ENCODE results near the gene BCL11B.
"Not testable (repeated sequence)": the region's sequence is repeated elsewhere in the genome, so short reads cannot be mapped to it uniquely, and the experiment has no call there.

The BCL11B gene

GRCh38 chr14:99236386-99237138, 35.4 kb downstream of the BCL11B start:
- no peak for DNase-seq

- no peak for DNase-seq
These were observed 36.2 kb downstream of the BCL11B start for GRCh38 chr14:99235582-99236320.

- DNase-seq = peak; percentile 73
These were observed 36.9 kb downstream of the BCL11B start for GRCh38 chr14:99234961-99235571.

- no peak for DNase-seq
These were observed 37.6 kb downstream of the BCL11B start for GRCh38 chr14:99234355-99234754.

- DNase-seq = no peak
These were observed 38.6 kb downstream of the BCL11B start for GRCh38 chr14:99233222-99234035.

GRCh38 chr14:99232714-99233214, 39.2 kb downstream of the BCL11B start:
- no peak for DNase-seq

GRCh38 chr14:99231850-99232713, 39.9 kb downstream of the BCL11B start:
- peak; percentile 68 for DNase-seq

GRCh38 chr14:99231161-99231849, 40.7 kb downstream of the BCL11B start:
- peak; percentile 55 for DNase-seq

- no peak for DNase-seq
These were observed 41.5 kb downstream of the BCL11B start for GRCh38 chr14:99230208-99231151.

- no peak for DNase-seq
These were observed 42.3 kb downstream of the BCL11B start for GRCh38 chr14:99229654-99230207.

GRCh38 chr14:99228760-99229159, 43.2 kb downstream of the BCL11B start:
- not testable (repeated sequence) for DNase-seq

- no peak for DNase-seq
These were observed 45.3 kb downstream of the BCL11B start for GRCh38 chr14:99226687-99227086.

- peak; percentile 71 for DNase-seq
These were observed 46.4 kb downstream of the BCL11B start for GRCh38 chr14:99225436-99226203.

GRCh38 chr14:99224948-99225347, 47.0 kb downstream of the BCL11B start:
- no peak for DNase-seq

- no peak for DNase-seq
These were observed 47.7 kb downstream of the BCL11B start for GRCh38 chr14:99224116-99224910.

- no peak for DNase-seq
These were observed 50.6 kb downstream of the BCL11B start for GRCh38 chr14:99221445-99221844.

GRCh38 chr14:99217066-99217955, 54.7 kb downstream of the BCL11B start:
- no peak for DNase-seq

Measured in retina (tissue), 1 donor.